Measurements from ENCODE around the gene KCNK4. TPM values are rescaled to one million over a fixed set of nuclear protein-coding genes. Genes with fewer than 3 reads are reported as not detected.

The KCNK4 gene
- total RNA-seq, result under 1 TPM in 2 of 4 donors, not detected in 2; 0.61 to 0.76 TPM

DNA sequence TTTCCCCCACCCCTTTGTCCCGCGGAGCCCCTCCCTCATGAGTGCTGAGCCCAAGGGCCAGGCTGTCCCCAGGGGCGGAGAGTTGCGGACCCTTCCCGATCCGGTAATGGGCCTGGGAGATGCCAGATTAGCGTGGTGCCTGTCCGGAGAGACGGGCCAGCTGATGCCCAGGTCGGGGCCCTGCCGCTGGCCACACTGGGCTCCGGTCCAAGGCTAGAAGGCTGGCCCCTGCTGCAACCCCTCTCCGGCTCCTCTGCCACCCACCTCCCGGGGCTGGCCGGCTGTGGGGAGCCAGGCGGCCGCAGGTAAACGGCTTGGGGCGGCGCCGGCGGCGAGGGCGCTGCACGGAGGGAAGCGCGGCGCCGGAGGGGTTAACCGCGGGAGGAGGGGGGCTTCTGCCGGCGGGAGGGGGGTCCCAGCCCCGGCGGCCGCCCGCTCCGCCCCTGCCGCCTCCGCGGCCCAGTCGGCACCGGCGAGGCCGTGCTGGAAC, at the start of gene KCNK4:
Gene KCNK4, plus strand, starts transcription at position 41 of the 490 bp plus-strand sequence. CDS start 1,717 bp downstream, outside the sequence.
- H3K27me3 ChIP-seq, result peaks cover 5 to 11% of the 10 kb centered on the region in 2 donors
- intact Hi-C loops (cut with DNase I; ENCODE audit: low total_unique reads), result no loop called here
- H3K27ac ChIP-seq, result no peak within 1 kb of the TSS
- no peak for TF ChIP-seq POLR2A (IDR thresholded peaks at IDR 0.05)
- TF ChIP-seq, protein P1, sequence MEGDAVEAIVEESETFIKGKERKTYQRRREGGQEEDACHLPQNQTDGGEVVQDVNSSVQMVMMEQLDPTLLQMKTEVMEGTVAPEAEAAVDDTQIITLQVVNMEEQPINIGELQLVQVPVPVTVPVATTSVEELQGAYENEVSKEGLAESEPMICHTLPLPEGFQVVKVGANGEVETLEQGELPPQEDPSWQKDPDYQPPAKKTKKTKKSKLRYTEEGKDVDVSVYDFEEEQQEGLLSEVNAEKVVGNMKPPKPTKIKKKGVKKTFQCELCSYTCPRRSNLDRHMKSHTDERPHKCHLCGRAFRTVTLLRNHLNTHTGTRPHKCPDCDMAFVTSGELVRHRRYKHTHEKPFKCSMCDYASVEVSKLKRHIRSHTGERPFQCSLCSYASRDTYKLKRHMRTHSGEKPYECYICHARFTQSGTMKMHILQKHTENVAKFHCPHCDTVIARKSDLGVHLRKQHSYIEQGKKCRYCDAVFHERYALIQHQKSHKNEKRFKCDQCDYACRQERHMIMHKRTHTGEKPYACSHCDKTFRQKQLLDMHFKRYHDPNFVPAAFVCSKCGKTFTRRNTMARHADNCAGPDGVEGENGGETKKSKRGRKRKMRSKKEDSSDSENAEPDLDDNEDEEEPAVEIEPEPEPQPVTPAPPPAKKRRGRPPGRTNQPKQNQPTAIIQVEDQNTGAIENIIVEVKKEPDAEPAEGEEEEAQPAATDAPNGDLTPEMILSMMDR (IDR thresholded peaks at IDR 0.05), result no peak
- H3K4me3 ChIP-seq, result no peak within 1 kb of the TSS
- no peaks in the 10 kb centered on the region for H3K36me3 ChIP-seq
- no peaks in the 10 kb centered on the region for H3K9me3 ChIP-seq
- DNase-seq, result no peak
- peaks cover 0 to 17% of the 10 kb centered on the region in 2 donors for H3K4me1 ChIP-seq

GRCh38 chr11:64241491-64242374, 49.4 kb upstream of the KCNK4 start:
- peak; percentile 67 to 100 for DNase-seq
- H3K36me3 ChIP-seq, result no peaks in the 10 kb centered on the region
- peak; percentile 53 to 71 for TF ChIP-seq POLR2A (IDR thresholded peaks at IDR 0.05)
- TF ChIP-seq, protein P1 (IDR thresholded peaks at IDR 0.05), result peak in 2 of 4 experiments; percentile 16 to 22
- H3K27ac ChIP-seq, result peak overlapping the region; percentile 95 to 99
- no peaks in the 10 kb centered on the region for H3K27me3 ChIP-seq
- intact Hi-C loops (cut with DNase I; ENCODE audit: low total_unique reads), result no loop called here
- no peaks in the 10 kb centered on the region for H3K9me3 ChIP-seq
- peaks cover 0 to 10% of the 10 kb centered on the region in 2 donors for H3K4me1 ChIP-seq
- peak overlapping the region; percentile 61 to 87 for H3K4me3 ChIP-seq

- no peak for DNase-seq
- Histone ChIP-seq H3K4me1 (peaks cover 0 to 14% of the 10 kb centered on the region in 2 donors), H3K36me3 (no peaks in the 10 kb centered on the region), H3K27me3 (no peaks in the 10 kb centered on the region), H3K9me3 (no peaks in the 10 kb centered on the region), H3K27ac (no peak overlapping the region), H3K4me3 (no peak overlapping the region)
- TF ChIP-seq POLR2A (IDR thresholded peaks at IDR 0.05), result no peak
- TF ChIP-seq, protein P1 (IDR thresholded peaks at IDR 0.05), result no peak
- intact Hi-C loops (cut with DNase I; ENCODE audit: low total_unique reads), result no loop called here
Observed at GRCh38 chr11:64243236-64243854, 47.8 kb upstream of the KCNK4 start.

DNA sequence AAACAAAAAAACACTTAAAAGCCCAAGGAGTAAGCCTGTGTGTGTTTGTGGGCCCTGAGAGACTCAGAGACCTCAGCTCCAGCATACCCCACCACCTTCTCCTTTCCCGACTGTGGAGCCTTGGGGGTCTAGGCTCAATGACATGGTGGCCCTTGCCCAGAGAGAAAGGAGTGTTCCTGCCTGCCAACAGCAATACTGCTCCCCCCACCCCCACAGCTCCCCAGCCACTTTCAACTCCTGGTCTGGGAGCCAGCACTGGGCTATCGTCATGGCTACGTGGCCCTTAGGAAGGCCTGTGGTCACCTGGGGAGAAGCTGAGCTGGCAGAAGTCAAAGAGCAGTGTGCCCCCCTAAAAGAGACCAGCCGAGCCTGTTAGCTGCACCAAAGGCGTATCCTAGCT, 47.0 kb upstream of the KCNK4 start:
- Histone ChIP-seq H3K4me3 (no peak overlapping the region), H3K36me3 (no peaks in the 10 kb centered on the region), H3K9me3 (no peaks in the 10 kb centered on the region), H3K27ac (no peak overlapping the region), H3K27me3 (no peaks in the 10 kb centered on the region), H3K4me1 (peaks cover 0 to 14% of the 10 kb centered on the region in 2 donors)
- no peak for TF ChIP-seq POLR2A (IDR thresholded peaks at IDR 0.05)
- TF ChIP-seq, protein P1 (IDR thresholded peaks at IDR 0.05), result no peak
- DNase-seq, result no peak
- intact Hi-C loops (cut with DNase I; ENCODE audit: low total_unique reads), result no loop called here

DNA sequence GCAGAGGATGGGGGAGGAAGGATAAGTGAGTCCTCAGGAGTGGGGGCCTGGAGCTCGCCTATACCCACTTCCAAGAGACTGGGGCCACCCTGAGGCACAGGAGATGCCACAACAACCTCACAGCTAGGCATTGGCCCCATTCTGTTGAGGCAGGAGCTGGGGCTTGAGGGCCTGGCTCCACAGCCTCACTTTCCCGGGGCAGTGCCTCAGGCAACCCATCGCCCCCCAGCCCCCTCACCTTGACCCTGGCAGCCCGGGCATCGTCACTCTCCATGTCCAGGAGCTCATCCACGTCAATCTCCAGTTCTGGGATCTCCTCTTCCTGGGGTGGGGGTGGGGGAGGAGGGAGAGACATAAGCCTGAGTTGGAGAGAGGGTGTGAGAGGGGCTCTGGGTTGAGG, 46.1 kb upstream of the KCNK4 start:
- no peak for DNase-seq
- Histone ChIP-seq H3K36me3 (no peaks in the 10 kb centered on the region), H3K9me3 (no peaks in the 10 kb centered on the region), H3K27me3 (no peaks in the 10 kb centered on the region), H3K4me3 (peak overlapping the region in 1 of 2 donors; percentile 60), H3K27ac (peak overlapping the region; percentile 79 to 80), H3K4me1 (peaks cover 0 to 14% of the 10 kb centered on the region in 2 donors)
- no peak for TF ChIP-seq POLR2A (IDR thresholded peaks at IDR 0.05)
- TF ChIP-seq, protein P1 (IDR thresholded peaks at IDR 0.05), result no peak
- intact Hi-C loops (cut with DNase I; ENCODE audit: low total_unique reads), result no loop called here
